HepG2 (cell line): ENCODE results near the gene SLC25A43. TPM values are rescaled to one million over a fixed set of nuclear protein-coding genes. Genes with fewer than 3 reads are reported as not detected.
A peak's percentile ranks its signal among the peaks of the same experiment; 100 is the strongest.

Source experiments
- ATAC-seq: fragments of 200-7000 bp; cut with Tn5 transposase; 3 replicates; pipeline ENCODE4 v1.9.1; 2020; ENCODE audit warnings: mild to moderate bottlenecking, moderate library complexity
- BruUV-seq: library from RNA; stranded (reverse); fragments of 400-500 nt; replicated peaks from 2 replicates; lab custom pipeline; 2021; lab: Mats Ljungman, UMichigan
- CTCF ChIA-PET: fragments of 300-600 bp; formaldehyde crosslinking; extraction: SDS; loops from one replicate; lab custom pipeline; 2021; ENCODE audit warnings: low total read pairs, inconsistent platforms, low intra/inter-chr PET ratio; lab: Yijun Ruan, JAX
- POLR2A ChIA-PET: fragments of 350-600 bp; sonication (Branson Sonifier 250); formaldehyde crosslinking; loops from one replicate; lab custom pipeline; 2020; ENCODE audit warnings: antibody characterized with exemption, inconsistent platforms; lab: Yijun Ruan, JAX
- DNase-seq: peaks from one replicate; pipeline ENCODE4 v3.0.0-alpha.2; 2015; ENCODE audit warnings: low spot score
- FAIRE-seq: peaks from 3 replicates; lab custom pipeline; 2011; peaks lifted over from hg19 to GRCh38; lab: Jason Lieb, UNC
- H2AFZ ChIP-seq: one replicate; pipeline ENCODE4 v1.6.1; 2011; ENCODE audit warnings: low read length, inconsistent platforms
- H3K27ac ChIP-seq: fragments of 300-600 bp; 3 replicates; pipeline ENCODE4 v1.8.0; 2011; ENCODE audit warnings: mixed run types, mild to moderate bottlenecking, mixed read lengths, low read length, inconsistent platforms; ENCODE audit not compliant: insufficient read depth; ENCODE audit errors: extremely low read length
- H3K27me3 ChIP-seq, 2 experiments: fragments of 200-600 bp in 1 of 2; 2 replicates in 1 of 2; 3 replicates in 1 of 2; pipeline versions ENCODE4 v1.6.0 to v1.8.0; 2011; ENCODE audit warnings: low read length in 2 of 2, mild to moderate bottlenecking in 2 of 2, moderate library complexity in 2 of 2, inconsistent platforms in 1 of 2; ENCODE audit not compliant: insufficient read depth in 2 of 2, control insufficient read depth in 1 of 2
- H3K36me3 ChIP-seq, 2 experiments: fragments of 200-600 bp in 1 of 2; replicated peaks in 1 of 2; 2 replicates in 1 of 2; 3 replicates in 1 of 2; pipeline versions ENCODE4 v1.5.1 to v1.8.0; 2011; ENCODE audit warnings: low read length in 2 of 2, inconsistent platforms in 1 of 2; ENCODE audit not compliant: insufficient read depth in 2 of 2, control insufficient read depth in 1 of 2
- H3K4me1 ChIP-seq: 2 replicates; pipeline ENCODE4 v1.5.1; 2012; ENCODE audit warnings: low read length, inconsistent platforms; ENCODE audit not compliant: insufficient read depth
- H3K4me2 ChIP-seq: 2 replicates; pipeline ENCODE4 v1.6.0; 2011; ENCODE audit warnings: low read depth, low read length, inconsistent platforms
- H3K4me3 ChIP-seq, 3 experiments: fragments of 200-600 bp in 1 of 3; sonication (generic), shearing (Covaris generic) in 1 of 3; replicated peaks in 1 of 3; 2 replicates each; pipeline ENCODE4 v1.5.1; 2011 to 2016; ENCODE audit warnings: low read length in 3 of 3, inconsistent platforms in 2 of 3, low read depth in 2 of 3, mild to moderate bottlenecking in 2 of 3, control low read depth in 1 of 3, mixed read lengths in 1 of 3; ENCODE audit not compliant: insufficient read depth in 1 of 3
- H3K79me2 ChIP-seq: one replicate; pipeline ENCODE4 v1.6.1; 2011; ENCODE audit warnings: low read length, inconsistent platforms; ENCODE audit not compliant: insufficient read depth
- H3K9ac ChIP-seq: 2 replicates; pipeline ENCODE4 v1.6.0; 2011; ENCODE audit warnings: mild to moderate bottlenecking, low read depth, low read length, inconsistent platforms; ENCODE audit not compliant: insufficient read depth
- H3K9me3 ChIP-seq: 2 replicates; pipeline ENCODE4 v1.5.1; 2012; ENCODE audit warnings: mild to moderate bottlenecking, low read length
- H4K20me1 ChIP-seq: 2 replicates; pipeline ENCODE4 v1.6.0; 2011; ENCODE audit warnings: inconsistent platforms, mild to moderate bottlenecking, low read length, moderate library complexity; ENCODE audit not compliant: insufficient read depth
- ARID4A ChIP-seq: sonication (generic); formaldehyde crosslinking; IDR thresholded peaks from 2 replicates; pipeline ENCODE4 v1.5.0; 2020; ENCODE audit warnings: mild to moderate bottlenecking, missing genetic modification reagents, borderline replicate concordance
- ASH2L ChIP-seq: fragments of 300-600, 200-600 bp; sonication (generic); IDR thresholded peaks from 2 replicates; pipeline ENCODE4 v1.7.0; 2017; ENCODE audit warnings: low read depth, mild to moderate bottlenecking, moderate library complexity, mixed read lengths, low read length; ENCODE audit not compliant: insufficient read length
- HDAC6 ChIP-seq: fragments of 200-600 bp; sonication (generic); IDR thresholded peaks from 2 replicates; pipeline ENCODE4 v1.7.0; 2017; ENCODE audit warnings: mild to moderate bottlenecking, antibody characterized with exemption, low read length, low read depth
- JARID2 ChIP-seq: sonication (generic); formaldehyde crosslinking; IDR thresholded peaks from 2 replicates; pipeline ENCODE4 v1.8.1; 2023; ENCODE audit warnings: missing genetic modification reagents, inconsistent platforms; ENCODE audit not compliant: insufficient replicate concordance
- MYC ChIP-seq: sonication (generic); formaldehyde crosslinking; IDR thresholded peaks from 2 replicates; pipeline ENCODE4 v1.9.0; 2021; ENCODE audit warnings: missing genetic modification reagents, borderline replicate concordance
- NCOA2 ChIP-seq: sonication (generic); formaldehyde crosslinking; IDR thresholded peaks from 2 replicates; pipeline ENCODE4 v1.8.0; 2022; ENCODE audit warnings: inconsistent platforms
- REST ChIP-seq, 2 experiments: IDR thresholded peaks; 2 replicates each; pipeline ENCODE4 v1.6.1; 2011 to 2012; ENCODE audit warnings: low read length in 2 of 2, borderline replicate concordance in 1 of 2, low read depth in 1 of 2, mild to moderate bottlenecking in 1 of 2, moderate library complexity in 1 of 2
- RXRA ChIP-seq: sonication (generic); formaldehyde crosslinking; IDR thresholded peaks from 2 replicates; pipeline ENCODE4 v1.5.1; 2020; ENCODE audit warnings: missing genetic modification reagents
- SOX13 ChIP-seq, 3 experiments: fragments of 450-650 bp in 1 of 3; sonication (generic) in 1 of 3; formaldehyde crosslinking in 1 of 3; IDR thresholded peaks in 2 of 3; conservative IDR thresholded peaks in 1 of 3; 2 replicates each; pipeline versions ENCODE4 v1.5.0 to v1.6.1; 2016 to 2020; ENCODE audit warnings: antibody characterized with exemption in 1 of 3, mild to moderate bottlenecking in 1 of 3, missing compliant biosample characterization in 1 of 3, missing genetic modification reagents in 1 of 3, moderate library complexity in 1 of 3
- YY1 ChIP-seq: IDR thresholded peaks from 2 replicates; pipeline ENCODE4 v1.6.1; 2011; ENCODE audit warnings: low read length, low read depth, moderate library complexity, mild to moderate bottlenecking; ENCODE audit not compliant: insufficient read depth, insufficient replicate concordance
- ZFY ChIP-seq: sonication (generic); formaldehyde crosslinking; IDR thresholded peaks from 2 replicates; pipeline ENCODE4 v1.4.0; 2020; ENCODE audit warnings: missing genetic modification reagents
- ZMYM3 ChIP-seq: sonication (generic); formaldehyde crosslinking; IDR thresholded peaks from 2 replicates; pipeline ENCODE4 v1.5.1; 2020; ENCODE audit warnings: mild to moderate bottlenecking, missing genetic modification reagents
- ZNF367 ChIP-seq: sonication (generic); formaldehyde crosslinking; IDR thresholded peaks from 2 replicates; pipeline ENCODE4 v1.4.0; 2020; ENCODE audit warnings: missing genetic modification reagents, borderline replicate concordance
- WGBS: methylation state at CpG from one replicate; pipeline ENCODE4 v1.1.6; 2017; ENCODE audit warnings: low lambda C conversion rate; 5-methylcytosine and 5-hydroxymethylcytosine counted together
- in situ Hi-C: cut with HindIII; loops from 2 replicates; pipeline ENCODE4 v1.10.0; 2017; ENCODE audit warnings: low pct_unique_long_range_greater_than_20kb; ENCODE audit not compliant: extremely low pct_ligation_motif_present
- intact Hi-C: fragments of 100-400 bp; cut with micrococcal nuclease; formaldehyde crosslinking; loops from one replicate; pipeline ENCODE4 v1.10.0; 2022; ENCODE audit not compliant: unreplicated experiment
- polyA plus RNA-seq, 8 experiments: library from polyadenylated mRNA; depleted of rRNA in 3 of 8; stranded (reverse) in 7 of 8; unstranded in 1 of 8; fragments of >200 nt; fragmentation: Illumina TruSeq in 4 of 8; extraction: Trizol in 4 of 8; gene quantifications; 2 replicates each; pipeline versions ENCODE4 v1.2.1 to v1.2.3, GENCODE V29; 2011 to 2016; ENCODE audit warnings: low read depth in 4 of 8, missing spikeins in 1 of 8, mixed read lengths in 1 of 8; ENCODE audit not compliant: insufficient read depth in 1 of 8
- total RNA-seq, 5 experiments: library from RNA; depleted of rRNA; stranded (reverse); fragments of >200 nt; fragmentation: Illumina TruSeq; extraction: Trizol; gene quantifications; 2 replicates each; pipeline ENCODE4 v1.2.3, GENCODE V29; 2016; ENCODE audit warnings: low read depth in 1 of 5

Gene SLC25A43
- total and polyA plus RNA-seq, 2 of the 13 experiments (the other 11 are each of a cell fraction or from before 2014, with no cell fraction given) = 5.8 to 13.2 TPM

GRCh38 chrX:119495734-119496726, 96.9 kb downstream of the SLC25A43 start:
- H3K9ac ChIP-seq = peak overlapping the region; percentile 66
- WGBS = 10% methylated on average over 4 of the region's 10 CpGs
- H3K4me3 ChIP-seq = peak overlapping the region in 2 of 3 experiments; percentile 24 to 46; a peak in 2 of 6 replicates
- peak; percentile 76 for FAIRE-seq
- CTCF ChIA-PET = interaction anchor here (1.5 kb wide), 1 partner anchor 16 kb away, joined by 4 read pairs; no protein-coding TSS in a partner anchor
- in situ Hi-C loops (no loop called here), intact Hi-C loops (no loop called here)
- no peaks in the 10 kb centered on the region for H3K27me3 ChIP-seq
- H3K9me3 ChIP-seq = no peaks in the 10 kb centered on the region
- H3K36me3 ChIP-seq = no peaks in the 10 kb centered on the region
- no peaks in the 10 kb centered on the region for H3K79me2 ChIP-seq
- H3K4me2 ChIP-seq = peak overlapping the region; percentile 74
- DNase-seq = peak; percentile 75
- peak; percentile 96 for ATAC-seq
- peak overlapping the region; percentile 93 for H3K27ac ChIP-seq
- H3K4me1 ChIP-seq = peaks cover 45% of the 10 kb centered on the region
- H4K20me1 ChIP-seq = no peaks in the 10 kb centered on the region
- POLR2A ChIA-PET = interaction anchor here (0.8 to 2.4 kb wide), 6 partner anchors 11 to 79 kb away, joined by 3 to 27 read pairs (median 10); partner anchors contain the start of genes SLC25A5 and UBE2A
- no peak overlapping the region for H2AFZ ChIP-seq
- no TSS peak for BruUV-seq
- peak; percentile 74 for TF ChIP-seq RXRA
- no peak for TF ChIP-seq HDAC6
- peak; percentile 45; the same call in 1 of the 2 replicates for TF ChIP-seq ARID4A (CRISPR knock-in tag)
- TF ChIP-seq YY1 = peak; percentile 22
- no peak for TF ChIP-seq ZNF367 (CRISPR knock-in tag)
- no peak for TF ChIP-seq JARID2
- 0 out of 4 replicates have a peak, but pooled peaks of 1 of the 2 experiments have one; percentile 18 for TF ChIP-seq REST (IDR thresholded peaks at IDR 0.05; ENCODE audit: borderline replicate concordance in 1 of 2, low read depth in 1 of 2, low read length in 2 of 2)
- peak; percentile 63 for TF ChIP-seq ZFY (CRISPR knock-in tag)
- TF ChIP-seq ASH2L = peak; percentile 21
- peak; percentile 84; the same call in 1 of the 2 replicates for TF ChIP-seq MYC (CRISPR knock-in tag)
- peak; percentile 50; the same call in 1 of the 2 replicates for TF ChIP-seq ZMYM3 (CRISPR knock-in tag)
- peak; percentile 39; the same call in 1 of the 2 replicates for TF ChIP-seq NCOA2 (CRISPR knock-in tag)
- no peak for TF ChIP-seq SOX13 (IDR thresholded peaks at IDR 0.05)
- TF ChIP-seq SOX13 (CRISPR knock-in tag; conservative IDR thresholded peaks at IDR 0.05 in 1 of 2, IDR thresholded peaks at IDR 0.05 in 1 of 2) = peak in 1 of 2 experiments; percentile 75; a peak in 2 of 4 replicates
